GM12878 (cell line): ENCODE data around the gene IGF1R.

ENCODE experiments used
- CTCF ChIP-seq, 3 experiments: IDR thresholded peaks in 2 of 3; conservative IDR thresholded peaks in 1 of 3; 2 replicates each; pipeline ENCODE4 v1.5.1; 2011; ENCODE audit warnings: low read depth in 3 of 3, low read length in 3 of 3, mild to moderate bottlenecking in 3 of 3, control low read depth in 2 of 3, moderate library complexity in 2 of 3, inconsistent platforms in 1 of 3, mixed read lengths in 1 of 3; ENCODE audit not compliant: control insufficient read depth in 2 of 3, insufficient read depth in 1 of 3; ENCODE audit errors: extremely low read depth in 1 of 3
- POLR2A ChIP-seq: IDR thresholded peaks from 2 replicates; pipeline ENCODE4 v1.6.1; 2011; ENCODE audit warnings: low read depth, mild to moderate bottlenecking, low read length
- RFX5 ChIP-seq: IDR thresholded peaks from 2 replicates; pipeline ENCODE4 v1.6.1; 2011; ENCODE audit warnings: low read depth, low read length, improper control_type of control experiment
- SIN3A ChIP-seq: IDR thresholded peaks from 2 replicates; pipeline ENCODE4 v1.6.1; 2012; ENCODE audit warnings: low read depth, low read length, improper control_type of control experiment
- ZBED1 ChIP-seq: IDR thresholded peaks from 2 replicates; pipeline ENCODE4 v1.6.1; 2016; ENCODE audit warnings: borderline replicate concordance
- ZNF274 ChIP-seq: IDR thresholded peaks from one replicate; pipeline ENCODE4 v1.8.0; 2011; ENCODE audit not compliant: insufficient read length, insufficient read depth

DNA sequence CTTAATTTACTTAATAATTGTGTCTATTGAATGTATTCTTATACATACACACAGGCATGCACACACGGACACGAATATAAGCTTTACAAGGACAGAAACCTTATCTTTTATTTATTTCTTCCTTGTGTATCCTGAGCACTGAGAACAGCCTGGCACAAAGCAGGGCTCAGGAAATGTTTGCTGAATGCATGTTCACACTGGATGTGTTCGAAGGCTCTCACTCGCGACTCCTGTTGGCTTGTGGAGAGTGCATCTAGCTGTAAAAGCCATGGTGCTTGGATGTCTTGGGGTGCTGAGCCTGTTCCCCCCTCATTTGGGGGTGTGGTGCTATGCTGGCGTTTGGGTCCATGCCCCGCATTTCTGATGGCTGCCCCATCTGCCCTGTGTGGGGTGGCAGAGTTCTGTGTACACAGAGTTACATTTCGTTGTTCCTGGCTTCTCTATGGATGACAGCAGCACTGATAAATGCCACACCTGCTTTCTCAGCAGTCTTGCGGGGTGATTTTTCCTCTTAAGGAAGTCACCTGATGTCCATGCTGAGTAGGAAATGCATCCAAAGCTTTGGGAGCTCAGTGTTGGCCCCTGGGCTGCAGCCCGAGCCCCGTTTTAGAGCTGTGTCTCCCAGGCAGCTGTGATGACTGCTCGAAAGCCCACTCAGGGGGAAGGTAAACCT, 148.5 kb downstream of the IGF1R start:
- TF ChIP-seq ZBED1 = no peak
- TF ChIP-seq POLR2A = no peak
- TF ChIP-seq SIN3A = no peak
- TF ChIP-seq CTCF (IDR thresholded peaks at IDR 0.05 in 2 of 3, conservative IDR thresholded peaks at IDR 0.05 in 1 of 3; ENCODE audit: control insufficient read depth in 2 of 3, extremely low read depth in 1 of 3, insufficient read depth in 1 of 3, low read depth in 3 of 3, low read length in 3 of 3) = no peak
- no peak for TF ChIP-seq RFX5
- no peak for TF ChIP-seq ZNF274
